ENCODE data around the gene GRAP2.
"Not testable (repeated sequence)": the region's sequence is repeated elsewhere in the genome, so short reads cannot be mapped to it uniquely, and the experiment has no call there.

Gene GRAP2

GRCh38 chr22:39992894-39993293 is 92.0 kb downstream of the GRAP2 start:
- not testable (repeated sequence) for DNase-seq (ENCODE audit: low read depth in 2 of 2)

- DNase-seq (ENCODE audit: low read depth in 2 of 2), result no peak
Measured at GRCh38 chr22:39994041-39994565, 93.2 kb downstream of the GRAP2 start.

- DNase-seq (ENCODE audit: low read depth in 2 of 2), result no peak
Measured at GRCh38 chr22:39994566-39995392, 93.9 kb downstream of the GRAP2 start, which contains the start of gene FAM83F. FAM83F (plus strand) TSS chr22:39994954; CDS start chr22:39995043, 89 bp downstream.

GRCh38 chr22:39995393-39996252 is 94.7 kb downstream of the GRAP2 start:
- no peak for DNase-seq (ENCODE audit: low read depth in 2 of 2)

- DNase-seq (ENCODE audit: low read depth in 2 of 2), result no peak
Measured at GRCh38 chr22:39996732-39997131, 95.8 kb downstream of the GRAP2 start.

- no peak for DNase-seq (ENCODE audit: low read depth in 2 of 2)
Measured at GRCh38 chr22:39997421-39997820, 96.5 kb downstream of the GRAP2 start.

GRCh38 chr22:39997939-39998726 is 97.2 kb downstream of the GRAP2 start:
- DNase-seq (ENCODE audit: low read depth in 2 of 2), result no peak

- no peak for DNase-seq (ENCODE audit: low read depth in 2 of 2)
Measured at GRCh38 chr22:39999144-39999757, 98.4 kb downstream of the GRAP2 start.

- DNase-seq (ENCODE audit: low read depth in 2 of 2), result no peak
Measured at GRCh38 chr22:40000171-40000570, 99.3 kb downstream of the GRAP2 start.

- DNase-seq (ENCODE audit: low read depth in 2 of 2), result no peak
Measured at GRCh38 chr22:40001106-40001505, 100.2 kb downstream of the GRAP2 start.

- no peak for DNase-seq (ENCODE audit: low read depth in 2 of 2)
Measured at GRCh38 chr22:40001800-40002577, 101.1 kb downstream of the GRAP2 start.

- DNase-seq (ENCODE audit: low read depth in 2 of 2), result no peak
Measured at GRCh38 chr22:40002935-40003715, 102.2 kb downstream of the GRAP2 start.

- DNase-seq (ENCODE audit: low read depth in 2 of 2), result no peak
Measured at GRCh38 chr22:40004836-40005235, 104.0 kb downstream of the GRAP2 start.

GRCh38 chr22:40006641-40007040 is 105.8 kb downstream of the GRAP2 start:
- no peak for DNase-seq (ENCODE audit: low read depth in 2 of 2)

- no peak for DNase-seq (ENCODE audit: low read depth in 2 of 2)
Measured at GRCh38 chr22:40007853-40008710, 107.2 kb downstream of the GRAP2 start.

- no peak for DNase-seq (ENCODE audit: low read depth in 2 of 2)
Measured at GRCh38 chr22:40008726-40009291, 107.9 kb downstream of the GRAP2 start.

GRCh38 chr22:40009292-40009774 is 108.4 kb downstream of the GRAP2 start:
- DNase-seq (ENCODE audit: low read depth in 2 of 2), result no peak
